ENCODE data around the gene ZNF710. TPM values are rescaled to one million over a fixed set of nuclear protein-coding genes. Genes with fewer than 3 reads are reported as not detected.
A peak's percentile ranks its signal among the peaks of the same experiment; 100 is the strongest.

Gene ZNF710
- total RNA-seq, 2 experiments from 2014 or later: 27.0 to 28.5 TPM

DNA sequence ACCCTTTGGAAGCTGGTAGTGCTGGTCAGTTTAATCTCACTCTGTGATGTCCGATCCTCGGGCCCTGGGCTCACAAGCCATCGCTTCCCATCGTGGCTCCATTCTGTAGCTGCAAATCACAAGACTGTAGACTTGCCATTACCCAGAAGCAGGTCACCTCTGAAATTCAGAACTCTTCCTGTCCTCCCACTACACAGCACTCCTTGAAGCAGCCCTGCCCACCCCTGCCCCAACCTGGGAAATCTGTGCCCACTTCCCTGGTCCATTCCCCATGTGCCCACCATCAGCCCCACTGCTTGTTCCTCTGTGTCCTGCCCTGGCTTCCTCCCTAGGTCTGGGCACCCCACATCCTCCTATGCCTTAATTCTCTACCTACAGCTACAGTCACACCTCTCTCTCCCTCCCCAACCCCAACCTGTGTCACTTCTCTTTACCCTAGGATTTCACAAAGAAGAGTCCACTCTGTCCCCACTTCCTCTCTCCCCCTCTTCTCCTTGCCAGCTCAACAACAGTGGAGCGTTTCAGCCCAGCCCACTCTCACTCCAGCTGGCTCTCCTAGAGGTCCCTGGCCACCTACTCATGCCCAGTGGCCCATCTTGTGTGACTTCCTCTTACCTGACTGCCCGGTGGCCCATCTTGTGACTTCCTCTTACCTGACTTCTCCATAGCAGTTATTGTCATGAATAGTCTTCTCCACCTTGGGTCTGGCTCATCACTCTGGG lies 8.3 kb downstream of the ZNF710 start:
- Mint-ChIP-seq H3K27ac (peak overlapping the region; percentile 1), H3K36me3 (peaks cover 27% of the 10 kb centered on the region), H3K4me3 (no peak overlapping the region), H3K4me1 (ENCODE audit: low read depth) (peaks cover 66% of the 10 kb centered on the region), H3K9me3 (peaks cover 14% of the 10 kb centered on the region), H3K27me3 (no peaks in the 10 kb centered on the region)
- ChIA-PET CTCF (no interaction called here), POLR2A (no interaction called here)
- DNase-seq: no peak
- intact Hi-C loops (cut with micrococcal nuclease): loop anchor here (5.0 kb wide), 1 partner anchor 88 kb away; no protein-coding TSS in a partner anchor

GRCh38 chr15:90011705-90012104 lies 10.6 kb downstream of the ZNF710 start:
- no peak for DNase-seq
- ChIA-PET CTCF (no interaction called here), POLR2A (no interaction called here)
- intact Hi-C loops (cut with micrococcal nuclease): loop anchor here (5.0 kb wide), 1 partner anchor 86 kb away; no protein-coding TSS in a partner anchor
- Mint-ChIP-seq H3K36me3 (peaks cover 21% of the 10 kb centered on the region), H3K27ac (no peak overlapping the region), H3K4me1 (ENCODE audit: low read depth) (peaks cover 54% of the 10 kb centered on the region), H3K27me3 (no peaks in the 10 kb centered on the region), H3K4me3 (no peak overlapping the region), H3K9me3 (peaks cover 14% of the 10 kb centered on the region)

DNA sequence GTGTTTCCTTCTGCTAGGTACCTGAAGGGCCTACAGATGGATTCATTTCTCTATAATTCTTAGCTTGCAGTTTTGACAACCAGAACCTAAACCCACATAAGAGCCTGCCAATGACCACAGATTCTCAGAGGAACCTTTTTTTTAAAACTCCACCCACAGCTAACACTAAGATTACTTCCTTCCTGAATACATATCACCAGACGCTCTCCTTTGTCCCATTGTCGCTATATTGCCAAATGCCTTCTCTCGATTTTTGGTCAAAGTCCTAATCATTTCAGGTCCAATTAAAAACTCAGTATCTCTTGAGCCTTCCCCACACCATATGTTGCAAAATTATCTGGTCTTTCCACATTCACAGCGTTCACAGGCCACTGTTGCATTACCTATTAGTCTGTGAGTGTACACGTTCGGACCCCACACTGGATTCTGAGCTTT lies 12.4 kb downstream of the ZNF710 start:
- H3K4me3 Mint-ChIP-seq: peak overlapping the region; percentile 20
- CTCF ChIA-PET: interaction anchor here (1.0 to 1.8 kb wide), 4 partner anchors 11 to 115 kb away, joined by 3 to 8 read pairs (median 3); no protein-coding TSS in a partner anchor
- peaks cover 58% of the 10 kb centered on the region for H3K4me1 Mint-ChIP-seq (ENCODE audit: low read depth)
- peaks cover 21% of the 10 kb centered on the region for H3K36me3 Mint-ChIP-seq
- POLR2A ChIA-PET: interaction anchor here (1.3 kb wide), 1 partner anchor 9 kb away, joined by 6 read pairs; no protein-coding TSS in a partner anchor
- H3K9me3 Mint-ChIP-seq: peaks cover 14% of the 10 kb centered on the region
- intact Hi-C loops (cut with micrococcal nuclease): loop anchor here (1.0 to 5.0 kb wide), 2 partner anchors 25 to 84 kb away; no protein-coding TSS in a partner anchor
- DNase-seq: peak; percentile 15
- H3K27me3 Mint-ChIP-seq: no peaks in the 10 kb centered on the region
- H3K27ac Mint-ChIP-seq: peak overlapping the region; percentile 57

DNA sequence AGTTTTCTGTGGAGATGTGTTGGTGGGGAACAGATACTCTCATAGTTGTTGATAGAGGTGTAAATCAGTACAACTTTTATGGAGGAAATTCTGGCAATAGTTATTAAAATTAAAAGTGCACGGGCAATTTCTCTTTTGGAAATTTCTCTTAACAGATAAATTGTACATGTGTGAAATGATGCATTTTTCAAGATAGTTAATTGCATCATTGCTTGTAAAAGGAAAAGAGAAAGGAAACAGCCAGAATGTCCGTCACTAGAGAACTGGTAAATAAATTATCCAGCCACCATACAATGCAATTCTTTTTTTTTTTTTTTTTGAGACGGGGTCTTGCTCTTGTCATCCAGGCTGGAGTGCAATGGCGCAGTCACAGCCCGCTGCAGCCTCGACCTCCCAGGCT lies 14.2 kb downstream of the ZNF710 start:
- Mint-ChIP-seq H3K36me3 (peaks cover 11% of the 10 kb centered on the region), H3K9me3 (peaks cover 14% of the 10 kb centered on the region), H3K4me3 (no peak overlapping the region), H3K27me3 (no peaks in the 10 kb centered on the region), H3K4me1 (ENCODE audit: low read depth) (peaks cover 46% of the 10 kb centered on the region), H3K27ac (no peak overlapping the region)
- CTCF ChIA-PET: no interaction called here
- DNase-seq: no peak
- POLR2A ChIA-PET: no interaction called here
- intact Hi-C loops (cut with micrococcal nuclease): no loop called here

DNA sequence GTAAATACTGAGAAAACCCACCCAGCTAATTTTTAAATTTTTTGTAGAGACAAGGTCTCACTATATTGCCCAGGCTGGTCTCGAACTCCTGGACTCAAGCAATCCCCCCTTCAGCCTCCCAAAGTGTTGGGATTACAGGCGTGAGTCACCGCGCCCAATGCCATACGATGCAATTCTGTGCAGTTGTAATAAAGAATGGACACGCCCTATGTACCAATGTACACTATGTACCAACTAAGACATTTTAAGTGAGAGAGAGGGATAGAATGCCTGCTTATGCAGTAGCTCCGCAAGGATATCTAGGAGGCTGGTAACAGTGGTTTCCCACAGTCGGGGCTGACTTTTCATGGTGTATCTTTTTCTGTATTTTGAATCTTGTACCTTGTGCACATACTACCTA lies 14.6 kb downstream of the ZNF710 start:
- peak; percentile 1 for DNase-seq
- H3K36me3 Mint-ChIP-seq: peaks cover 11% of the 10 kb centered on the region
- H3K4me1 Mint-ChIP-seq (ENCODE audit: low read depth): peaks cover 46% of the 10 kb centered on the region

DNA sequence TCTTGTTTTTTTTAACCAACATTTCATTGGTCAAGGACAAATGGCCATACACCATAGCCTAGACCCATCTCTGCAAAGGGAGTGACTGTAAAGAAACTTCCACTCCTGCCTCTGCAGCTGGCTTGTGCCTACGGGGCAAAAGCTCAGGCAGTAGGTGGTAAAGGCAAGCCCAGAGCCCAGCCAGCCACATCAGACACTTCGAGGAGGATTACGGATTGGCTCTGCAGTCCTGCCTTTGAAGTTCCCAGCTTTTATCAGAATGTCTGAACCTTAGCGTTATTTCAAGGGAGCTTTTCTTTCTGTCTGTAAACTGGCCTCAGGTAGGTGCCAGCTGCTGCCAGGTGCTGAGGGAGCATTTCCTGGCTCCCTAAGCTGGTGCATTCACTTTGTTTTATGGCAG lies 15.6 kb downstream of the ZNF710 start:
- ChIA-PET POLR2A (interaction anchor here (1.3 to 1.4 kb wide), 4 partner anchors 9 to 43 kb away, joined by 3 to 5 read pairs (median 4); no protein-coding TSS in a partner anchor), CTCF (interaction anchor here (0.6 to 1.0 kb wide), 4 partner anchors 14 to 118 kb away, joined by 3 read pairs; no protein-coding TSS in a partner anchor)
- intact Hi-C loops (cut with micrococcal nuclease): no loop called here
- peak; percentile 7 for DNase-seq
- Mint-ChIP-seq H3K27ac (no peak overlapping the region), H3K4me1 (ENCODE audit: low read depth) (peaks cover 49% of the 10 kb centered on the region), H3K27me3 (no peaks in the 10 kb centered on the region), H3K9me3 (peaks cover 8% of the 10 kb centered on the region), H3K4me3 (no peak overlapping the region), H3K36me3 (peaks cover 6% of the 10 kb centered on the region)

More for the DNA sequence above, 14.6 kb downstream of the ZNF710 start:
- H3K4me3 Mint-ChIP-seq: no peak overlapping the region
- peaks cover 14% of the 10 kb centered on the region for H3K9me3 Mint-ChIP-seq
- ChIA-PET CTCF (no interaction called here), POLR2A (interaction anchor here (1.4 kb wide), 2 partner anchors 18 to 44 kb away, joined by 4 to 5 read pairs; no protein-coding TSS in a partner anchor)
- no peak overlapping the region for H3K27ac Mint-ChIP-seq
- intact Hi-C loops (cut with micrococcal nuclease): no loop called here
- H3K27me3 Mint-ChIP-seq: no peaks in the 10 kb centered on the region

- DNase-seq: peak; percentile 37
- Mint-ChIP-seq H3K9me3 (peaks cover under 1% of the 10 kb centered on the region), H3K4me1 (ENCODE audit: low read depth) (peaks cover 45% of the 10 kb centered on the region), H3K27me3 (no peaks in the 10 kb centered on the region), H3K36me3 (peaks cover 2% of the 10 kb centered on the region), H3K27ac (no peak overlapping the region), H3K4me3 (no peak overlapping the region)
- ChIA-PET CTCF (interaction anchor here (0.6 kb wide), 1 partner anchor 783 kb away, joined by 3 read pairs; no protein-coding TSS in a partner anchor), POLR2A (interaction anchor here (1.1 kb wide), 1 partner anchor 17 kb away, joined by 3 read pairs; the partner anchor contains the start of gene ZNF710)
- intact Hi-C loops (cut with micrococcal nuclease): no loop called here
Measured at GRCh38 chr15:90018216-90018831, 17.2 kb downstream of the ZNF710 start.

- no peaks in the 10 kb centered on the region for H3K9me3 Mint-ChIP-seq
- H3K4me3 Mint-ChIP-seq: no peak overlapping the region
- H3K27me3 Mint-ChIP-seq: no peaks in the 10 kb centered on the region
- peaks cover 39% of the 10 kb centered on the region for H3K4me1 Mint-ChIP-seq (ENCODE audit: low read depth)
- peak; percentile 4 for DNase-seq
- ChIA-PET POLR2A (no interaction called here), CTCF (no interaction called here)
- no peak overlapping the region for H3K27ac Mint-ChIP-seq
- intact Hi-C loops (cut with micrococcal nuclease): no loop called here
- H3K36me3 Mint-ChIP-seq: no peaks in the 10 kb centered on the region
Measured at GRCh38 chr15:90019611-90020010, 18.5 kb downstream of the ZNF710 start.

- Mint-ChIP-seq H3K4me1 (ENCODE audit: low read depth) (peaks cover 42% of the 10 kb centered on the region), H3K27ac (no peak overlapping the region), H3K36me3 (no peaks in the 10 kb centered on the region), H3K27me3 (no peaks in the 10 kb centered on the region), H3K4me3 (no peak overlapping the region), H3K9me3 (no peaks in the 10 kb centered on the region)
- DNase-seq: peak; percentile 3
- POLR2A ChIA-PET: no interaction called here
- intact Hi-C loops (cut with micrococcal nuclease): no loop called here
- CTCF ChIA-PET: no interaction called here
Measured at GRCh38 chr15:90020021-90020735, 19.1 kb downstream of the ZNF710 start.

GRCh38 chr15:90020936-90021507 lies 19.9 kb downstream of the ZNF710 start:
- no peaks in the 10 kb centered on the region for H3K9me3 Mint-ChIP-seq
- H3K4me1 Mint-ChIP-seq (ENCODE audit: low read depth): peaks cover 38% of the 10 kb centered on the region
- no peak overlapping the region for H3K27ac Mint-ChIP-seq
- ChIA-PET CTCF (no interaction called here), POLR2A (no interaction called here)
- H3K27me3 Mint-ChIP-seq: no peaks in the 10 kb centered on the region
- no peak overlapping the region for H3K4me3 Mint-ChIP-seq
- peak; percentile 1 for DNase-seq
- no peaks in the 10 kb centered on the region for H3K36me3 Mint-ChIP-seq
- intact Hi-C loops (cut with micrococcal nuclease): no loop called here

- no peak overlapping the region for H3K4me3 Mint-ChIP-seq
- DNase-seq: no peak
- no peaks in the 10 kb centered on the region for H3K9me3 Mint-ChIP-seq
- ChIA-PET CTCF (no interaction called here), POLR2A (no interaction called here)
- H3K27ac Mint-ChIP-seq: no peak overlapping the region
- no peaks in the 10 kb centered on the region for H3K36me3 Mint-ChIP-seq
- no peaks in the 10 kb centered on the region for H3K27me3 Mint-ChIP-seq
- peaks cover 27% of the 10 kb centered on the region for H3K4me1 Mint-ChIP-seq (ENCODE audit: low read depth)
- intact Hi-C loops (cut with micrococcal nuclease): no loop called here
Measured at GRCh38 chr15:90022345-90022744, 21.2 kb downstream of the ZNF710 start.
